Osteoblast (primary cell): ENCODE measurements around the gene NKX3-2. TPM values are rescaled to one million over a fixed set of nuclear protein-coding genes. Genes with fewer than 3 reads are reported as not detected.

Source experiments
- DNase-seq: peaks from one replicate; pipeline ENCODE4 v3.0.0; 2011; ENCODE audit warnings: low spot score, mixed read lengths; ENCODE audit not compliant: insufficient read length; ENCODE audit errors: missing footprints
- H2AFZ ChIP-seq: 2 replicates; pipeline ENCODE4 v1.6.0; 2011; ENCODE audit warnings: mild to moderate bottlenecking, low read length
- H3K27ac ChIP-seq: 2 replicates; pipeline ENCODE4 v1.5.1; 2011; ENCODE audit warnings: mild to moderate bottlenecking, low read depth, low read length, moderate library complexity
- H3K27me3 ChIP-seq: 2 replicates; pipeline ENCODE4 v1.6.0; 2012; ENCODE audit warnings: mild to moderate bottlenecking, control low read depth, inconsistent platforms, low read length, moderate library complexity; ENCODE audit not compliant: insufficient read depth
- H3K36me3 ChIP-seq: 2 replicates; pipeline ENCODE4 v1.5.1; 2011; ENCODE audit warnings: mild to moderate bottlenecking, low read length, control low read depth, moderate library complexity; ENCODE audit not compliant: insufficient read depth
- H3K4me1 ChIP-seq: 2 replicates; pipeline ENCODE4 v1.5.1; 2011; ENCODE audit warnings: mild to moderate bottlenecking, low read length, control low read depth, moderate library complexity; ENCODE audit not compliant: insufficient read depth
- H3K4me2 ChIP-seq: 2 replicates; pipeline ENCODE4 v1.6.0; 2011; ENCODE audit warnings: mild to moderate bottlenecking, low read length; ENCODE audit not compliant: insufficient read depth
- H3K4me3 ChIP-seq: fragments of 200-600 bp; sonication (generic); 3 replicates; pipeline ENCODE4 v1.5.1; 2012; ENCODE audit warnings: mild to moderate bottlenecking, low read length, inconsistent platforms; ENCODE audit not compliant: insufficient read depth
- H3K79me2 ChIP-seq: 2 replicates; pipeline ENCODE4 v1.6.0; 2012; ENCODE audit warnings: mild to moderate bottlenecking, low read length, control low read depth, inconsistent platforms; ENCODE audit not compliant: insufficient read depth
- H3K9me3 ChIP-seq: 2 replicates; pipeline ENCODE4 v1.5.1; 2011; ENCODE audit warnings: low read depth, low read length, control low read depth
- H4K20me1 ChIP-seq: 2 replicates; pipeline ENCODE4 v1.6.0; 2012; ENCODE audit warnings: mild to moderate bottlenecking, low read length, control low read depth; ENCODE audit not compliant: insufficient read depth
- CTCF ChIP-seq: IDR thresholded peaks from 2 replicates; pipeline ENCODE4 v1.5.1; 2011; ENCODE audit warnings: mild to moderate bottlenecking, low read depth, low read length, moderate library complexity; ENCODE audit errors: extremely low read depth
- total RNA-seq: library from RNA; depleted of rRNA; stranded (reverse); fragments of >200 nt; gene quantifications from 2 replicates; pipeline ENCODE4 v1.2.3, GENCODE V29; 2012

Gene NKX3-2
- total RNA-seq, 1 donor: 0.72 TPM

- H2AFZ ChIP-seq: no peak overlapping the region
- H3K27me3 ChIP-seq: no peaks in the 10 kb centered on the region
- no peaks in the 10 kb centered on the region for H3K79me2 ChIP-seq
- H4K20me1 ChIP-seq: no peaks in the 10 kb centered on the region
- DNase-seq: no peak
- no peak overlapping the region for H3K27ac ChIP-seq
- no peak for TF ChIP-seq CTCF
- no peaks in the 10 kb centered on the region for H3K9me3 ChIP-seq
- H3K4me3 ChIP-seq: no peak overlapping the region
- H3K4me2 ChIP-seq: no peak overlapping the region
- H3K4me1 ChIP-seq: no peaks in the 10 kb centered on the region
- H3K36me3 ChIP-seq: no peaks in the 10 kb centered on the region
These were observed 50.5 kb downstream of the NKX3-2 start for GRCh38 chr4:13493793-13494192.

DNA sequence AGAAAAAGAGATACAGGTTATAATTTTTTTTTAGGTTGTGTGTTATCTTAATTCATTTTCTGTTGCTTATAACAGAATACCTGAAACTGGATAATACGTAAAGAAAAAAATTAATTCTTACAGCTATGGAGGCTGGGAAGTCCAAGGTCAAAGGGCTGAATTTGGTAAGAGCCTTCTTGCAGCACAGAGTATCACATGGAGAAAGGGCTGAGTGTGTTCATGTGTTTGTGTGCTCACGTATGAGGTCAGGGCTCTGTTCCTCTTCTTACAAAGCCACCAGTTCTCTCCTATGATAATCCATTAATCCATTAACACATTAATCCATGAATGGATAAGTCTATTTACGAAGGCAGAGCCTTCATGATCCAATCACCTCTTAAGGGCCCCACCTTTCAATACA is 51.6 kb downstream of the NKX3-2 start:
- H3K9me3 ChIP-seq: peaks cover 1% of the 10 kb centered on the region

More for the DNA sequence above, 51.6 kb downstream of the NKX3-2 start:
- H2AFZ ChIP-seq: no peak overlapping the region
- TF ChIP-seq CTCF: no peak
- no peaks in the 10 kb centered on the region for H3K36me3 ChIP-seq
- no peaks in the 10 kb centered on the region for H3K27me3 ChIP-seq
- H3K27ac ChIP-seq: no peak overlapping the region
- no peaks in the 10 kb centered on the region for H3K4me1 ChIP-seq
- DNase-seq: no peak
- no peak overlapping the region for H3K4me3 ChIP-seq
- no peaks in the 10 kb centered on the region for H3K79me2 ChIP-seq
- no peak overlapping the region for H3K4me2 ChIP-seq
- H4K20me1 ChIP-seq: no peaks in the 10 kb centered on the region

Other genes with a start within 250 kb of the NKX3-2 start
- 12.3 and 13.3 TPM in 2 replicates for gene RAB28, start 60.2 kb downstream of the NKX3-2 start, total RNA-seq
- gene BOD1L1, start 83.2 kb upstream of the NKX3-2 start, total RNA-seq: 27.5 and 31.8 TPM in 2 replicates